Measurements from ENCODE around the gene NDUFA6. TPM values are rescaled to one million over a fixed set of nuclear protein-coding genes. Genes with fewer than 3 reads are reported as not detected.

Gene NDUFA6
- total RNA-seq, 2 donors from 2014 or later: 52.9 to 53.1 TPM

GRCh38 chr22:42077486-42078125 is 13.0 kb downstream of the NDUFA6 start:
- intact Hi-C loops (cut with DNase I): no loop called here
- WGBS: 89% methylated on average over 21 of the region's 21 CpGs
- H3K27ac ChIP-seq: peak overlapping the region; percentile 98 to 99
- peaks cover 15% of the 10 kb centered on the region for H3K4me1 ChIP-seq (replicated peaks)
- no peaks in the 10 kb centered on the region for H3K36me3 ChIP-seq
- DNase-seq (ENCODE audit: low spot score): no peak
- TF ChIP-seq CTCF (IDR thresholded peaks at IDR 0.05): no peak
- TF ChIP-seq POLR2A (IDR thresholded peaks at IDR 0.05): no peak
- no peak for TF ChIP-seq POLR2AphosphoS5 (IDR thresholded peaks at IDR 0.05)
- H3K4me3 ChIP-seq: no peak overlapping the region
- H3K27me3 ChIP-seq (replicated peaks; ENCODE audit: insufficient read depth): no peaks in the 10 kb centered on the region
- no peaks in the 10 kb centered on the region for H3K9me3 ChIP-seq

- no peak overlapping the region for H3K4me3 ChIP-seq
- no peaks in the 10 kb centered on the region for H3K36me3 ChIP-seq
- intact Hi-C loops (cut with DNase I): no loop called here
- TF ChIP-seq CTCF (IDR thresholded peaks at IDR 0.05) (no peak), POLR2AphosphoS5 (IDR thresholded peaks at IDR 0.05) (no peak), POLR2A (IDR thresholded peaks at IDR 0.05) (no peak)
- no peaks in the 10 kb centered on the region for H3K9me3 ChIP-seq
- no peak for DNase-seq (ENCODE audit: low spot score)
- 86% methylated on average over 20 of the region's 20 CpGs for WGBS
- H3K27me3 ChIP-seq (replicated peaks; ENCODE audit: insufficient read depth): no peaks in the 10 kb centered on the region
- peaks cover 13% of the 10 kb centered on the region for H3K4me1 ChIP-seq (replicated peaks)
- H3K27ac ChIP-seq: peak overlapping the region in 1 of 2 donors; percentile 99
Measured at GRCh38 chr22:42076764-42077485, 13.6 kb downstream of the NDUFA6 start.

- intact Hi-C loops (cut with DNase I): no loop called here
- Histone ChIP-seq H3K27ac (peak overlapping the region; percentile 84 to 88), H3K9me3 (no peaks in the 10 kb centered on the region), H3K4me3 (peak overlapping the region; percentile 62 to 63), H3K27me3 (replicated peaks; ENCODE audit: insufficient read depth) (no peaks in the 10 kb centered on the region), H3K4me1 (replicated peaks) (peaks cover 16% of the 10 kb centered on the region), H3K36me3 (no peaks in the 10 kb centered on the region)
- TF ChIP-seq POLR2A (IDR thresholded peaks at IDR 0.05) (no peak), POLR2AphosphoS5 (IDR thresholded peaks at IDR 0.05) (no peak), CTCF (IDR thresholded peaks at IDR 0.05) (no peak)
- 63% methylated on average over 9 of the region's 9 CpGs for WGBS
- DNase-seq (ENCODE audit: low spot score): no peak
Measured at GRCh38 chr22:42074846-42075676, 15.5 kb downstream of the NDUFA6 start.

GRCh38 chr22:42074132-42074811 is 16.3 kb downstream of the NDUFA6 start, which contains the start of gene PHETA2:
Gene PHETA2, plus strand, starts transcription at chr22:42074248. Its CDS starts 3,046 bp downstream, at chr22:42077294.
- no peaks in the 10 kb centered on the region for H3K27me3 ChIP-seq (replicated peaks; ENCODE audit: insufficient read depth)
- peak within 1 kb of the TSS; percentile 84 to 88 for H3K27ac ChIP-seq
- H3K9me3 ChIP-seq: no peaks in the 10 kb centered on the region
- peak within 1 kb of the TSS; percentile 62 to 63 for H3K4me3 ChIP-seq
- peaks cover 16% of the 10 kb centered on the region for H3K4me1 ChIP-seq (replicated peaks)
- H3K36me3 ChIP-seq: no peaks in the 10 kb centered on the region
- DNase-seq (ENCODE audit: low spot score): no peak
- intact Hi-C loops (cut with DNase I): no loop called here
- TF ChIP-seq POLR2AphosphoS5 (IDR thresholded peaks at IDR 0.05) (no peak), POLR2A (IDR thresholded peaks at IDR 0.05) (no peak), CTCF (IDR thresholded peaks at IDR 0.05) (peak in 3 of 4 experiments; percentile 19 to 47 (median 46))
- under 1% methylated on average over 36 of the region's 55 CpGs for WGBS
